Measurements from ENCODE around the gene MCUB.

DNA sequence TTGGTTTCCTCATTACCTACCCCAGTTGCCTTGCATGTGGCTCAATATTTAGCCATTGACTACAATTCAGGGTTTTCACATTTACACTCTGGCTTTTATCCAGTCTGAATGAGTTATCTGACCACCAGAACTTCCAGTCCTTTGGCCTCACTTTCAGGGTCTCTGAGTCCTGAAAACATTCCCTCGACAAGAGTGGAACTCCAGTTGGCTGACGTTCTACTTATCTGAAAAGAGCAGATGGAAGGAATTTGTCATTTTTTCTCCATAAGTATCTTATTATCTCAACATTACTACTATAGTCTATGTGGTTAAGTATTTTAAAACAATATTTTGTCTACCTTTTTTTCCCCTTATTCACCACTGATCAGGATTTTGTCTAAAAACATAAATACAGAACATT, 148.4 kb downstream of the MCUB start:
- TF ChIP-seq POLR2AphosphoS5 (IDR thresholded peaks at IDR 0.05; ENCODE audit: borderline replicate concordance, low read depth, low read length) (no peak), EZH2 (IDR thresholded peaks at IDR 0.05) (no peak)
